HepG2 (cell line): ENCODE results near the gene FARSB. TPM values are rescaled to one million over a fixed set of nuclear protein-coding genes. Genes with fewer than 3 reads are reported as not detected.
A peak's percentile ranks its signal among the peaks of the same experiment; 100 is the strongest.

Source experiments
- ARNT2 ChIP-seq: sonication (generic); formaldehyde crosslinking; IDR thresholded peaks from 2 replicates; pipeline ENCODE4 v1.8.0; 2022; ENCODE audit warnings: mild to moderate bottlenecking, low read depth, missing genetic modification reagents, moderate library complexity
- ATF4 ChIP-seq, 2 experiments: fragments of 450-650 bp in 1 of 2; sonication (generic) in 1 of 2; formaldehyde crosslinking; IDR thresholded peaks; 2 replicates each; pipeline versions ENCODE4 v1.5.0 to v1.8.0; 2020 to 2022; ENCODE audit warnings: mild to moderate bottlenecking in 1 of 2, missing genetic modification reagents in 1 of 2
- ATF7-NPFF ChIP-seq: sonication (generic); formaldehyde crosslinking; IDR thresholded peaks from 2 replicates; pipeline ENCODE4 v1.8.1; 2023; ENCODE audit warnings: mild to moderate bottlenecking, low read depth, missing genetic modification reagents, moderate library complexity
- CBX1 ChIP-seq: IDR thresholded peaks from one replicate; pipeline ENCODE4 v1.6.1; 2016; ENCODE audit warnings: antibody characterized with exemption, low read depth
- ELF3 ChIP-seq: IDR thresholded peaks from 2 replicates; pipeline ENCODE4 v1.6.1; 2016; ENCODE audit warnings: missing genetic modification reagents, missing compliant biosample characterization
- GFI1 ChIP-seq: sonication (generic); formaldehyde crosslinking; IDR thresholded peaks from 2 replicates; pipeline ENCODE4 v1.5.0; 2020; ENCODE audit warnings: missing genetic modification reagents, mild to moderate bottlenecking, borderline replicate concordance
- HCFC1 ChIP-seq: fragments of 150-350 bp; IDR thresholded peaks from 2 replicates; pipeline ENCODE4 v1.6.1; 2014; ENCODE audit warnings: low read depth, low read length
- HMGXB4 ChIP-seq, 2 experiments: sonication (generic) in 1 of 2; formaldehyde crosslinking in 1 of 2; IDR thresholded peaks; 2 replicates each; pipeline versions ENCODE4 v1.4.0 to v1.6.1; 2018 to 2020; ENCODE audit warnings: missing genetic modification reagents in 2 of 2, borderline replicate concordance in 1 of 2, low read depth in 1 of 2, mild to moderate bottlenecking in 1 of 2, missing biosample characterization in 1 of 2
- HOXA5 ChIP-seq: sonication (generic); formaldehyde crosslinking; IDR thresholded peaks from 2 replicates; pipeline ENCODE4 v1.4.0; 2020; ENCODE audit warnings: missing genetic modification reagents
- KMT2A ChIP-seq: sonication (generic); formaldehyde crosslinking; IDR thresholded peaks from 2 replicates; pipeline ENCODE4 v1.4.0; 2020; ENCODE audit warnings: missing genetic modification reagents
- LCORL ChIP-seq, 2 experiments: fragments of 450-650 bp in 1 of 2; sonication (generic) in 1 of 2; formaldehyde crosslinking in 1 of 2; IDR thresholded peaks; 2 replicates each; pipeline versions ENCODE4 v1.5.0 to v1.6.1; 2017 to 2020; ENCODE audit warnings: antibody characterized with exemption in 1 of 2, missing genetic modification reagents in 1 of 2
- MAZ ChIP-seq, 2 experiments: sonication (generic) in 1 of 2; formaldehyde crosslinking in 1 of 2; IDR thresholded peaks; 2 replicates each; pipeline versions ENCODE4 v1.5.0 to v1.6.1; 2012 to 2020; ENCODE audit warnings: low read depth in 2 of 2, mild to moderate bottlenecking in 2 of 2, borderline replicate concordance in 1 of 2, improper control_type of control experiment in 1 of 2, low read length in 1 of 2, missing genetic modification reagents in 1 of 2, moderate library complexity in 1 of 2
- MIXL1 ChIP-seq: IDR thresholded peaks from 2 replicates; pipeline ENCODE4 v1.6.1; 2016
- NCOR1 ChIP-seq: fragments of 200-600 bp; sonication (generic); IDR thresholded peaks from 2 replicates; pipeline ENCODE4 v1.7.0; 2017; ENCODE audit warnings: antibody characterized with exemption, low read length, borderline replicate concordance
- PBX3 ChIP-seq: sonication (generic); formaldehyde crosslinking; IDR thresholded peaks from 2 replicates; pipeline ENCODE4 v1.8.1; 2023; ENCODE audit warnings: missing genetic modification reagents, inconsistent platforms, borderline replicate concordance
- PITX1 ChIP-seq: sonication (generic); formaldehyde crosslinking; IDR thresholded peaks from 2 replicates; pipeline ENCODE4 v1.5.1; 2020; ENCODE audit warnings: mild to moderate bottlenecking, missing genetic modification reagents
- TBX3 ChIP-seq: fragments of 450-650 bp; IDR thresholded peaks from 2 replicates; pipeline ENCODE4 v1.6.1; 2017; ENCODE audit warnings: antibody characterized with exemption, mild to moderate bottlenecking, inconsistent platforms, borderline replicate concordance
- ZBTB25 ChIP-seq: IDR thresholded peaks from 2 replicates; pipeline ENCODE4 v1.6.1; 2018; ENCODE audit warnings: missing genetic modification reagents
- ZKSCAN8 ChIP-seq: IDR thresholded peaks from 2 replicates; pipeline ENCODE4 v1.6.1; 2016; ENCODE audit warnings: borderline replicate concordance, missing genetic modification reagents, missing compliant biosample characterization
- ZMYM3 ChIP-seq: sonication (generic); formaldehyde crosslinking; IDR thresholded peaks from 2 replicates; pipeline ENCODE4 v1.5.1; 2020; ENCODE audit warnings: mild to moderate bottlenecking, missing genetic modification reagents
- ZNF30 ChIP-seq: sonication (generic); formaldehyde crosslinking; IDR thresholded peaks from 2 replicates; pipeline ENCODE4 v1.5.0; 2020; ENCODE audit warnings: mild to moderate bottlenecking, missing genetic modification reagents
- ZNF354B ChIP-seq: sonication (generic); formaldehyde crosslinking; IDR thresholded peaks from 2 replicates; pipeline ENCODE4 v1.8.0; 2022; ENCODE audit warnings: mild to moderate bottlenecking, missing genetic modification reagents
- ZNF792 ChIP-seq: IDR thresholded peaks from 2 replicates; pipeline ENCODE4 v1.6.1; 2016
- polyA plus RNA-seq, 8 experiments: library from polyadenylated mRNA; depleted of rRNA in 3 of 8; stranded (reverse) in 7 of 8; unstranded in 1 of 8; fragments of >200 nt; fragmentation: Illumina TruSeq in 4 of 8; extraction: Trizol in 4 of 8; gene quantifications; 2 replicates each; pipeline versions ENCODE4 v1.2.1 to v1.2.3, GENCODE V29; 2011 to 2016; ENCODE audit warnings: low read depth in 4 of 8, missing spikeins in 1 of 8, mixed read lengths in 1 of 8; ENCODE audit not compliant: insufficient read depth in 1 of 8
- total RNA-seq, 5 experiments: library from RNA; depleted of rRNA; stranded (reverse); fragments of >200 nt; fragmentation: Illumina TruSeq; extraction: Trizol; gene quantifications; 2 replicates each; pipeline ENCODE4 v1.2.3, GENCODE V29; 2016; ENCODE audit warnings: low read depth in 1 of 5

Gene FARSB
- total and polyA plus RNA-seq, 2 of the 13 experiments (the other 11 are each of a cell fraction or from before 2014, with no cell fraction given) = 23.3 to 45.9 TPM

- TF ChIP-seq ZBTB25 (0 out of 2 replicates have a peak, but pooled peaks have one; percentile 72), ZNF354B (CRISPR knock-in tag) (0 out of 2 replicates have a peak, but pooled peaks have one; percentile 39), ZMYM3 (no peak), ATF4 (CRISPR knock-in tag; IDR thresholded peaks at IDR 0.05) (no peak), ELF3 (CRISPR knock-in tag) (peak; percentile 90), PITX1 (CRISPR knock-in tag) (peak; percentile 49; the same call in 1 of the 2 replicates), MIXL1 (CRISPR knock-in tag) (peak; percentile 57; the same call in 1 of the 2 replicates), GFI1 (no peak), HCFC1 (no peak), ARNT2 (CRISPR knock-in tag) (no peak), NCOR1 (no peak), HMGXB4 (CRISPR knock-in tag; IDR thresholded peaks at IDR 0.05; ENCODE audit: borderline replicate concordance in 1 of 2, low read depth in 1 of 2) (peak; percentile 93 to 98), CBX1 (peak; percentile 39), TBX3 (no peak), ZNF792 (peak; percentile 50; the same call in 1 of the 2 replicates), LCORL (IDR thresholded peaks at IDR 0.05) (no peak), LCORL (CRISPR knock-in tag; IDR thresholded peaks at IDR 0.05) (0 out of 2 replicates have a peak, but pooled peaks have one; percentile 35), MAZ (IDR thresholded peaks at IDR 0.05; ENCODE audit: borderline replicate concordance, low read depth, low read length) (peak; percentile 40; the same call in 1 of the 2 replicates), MAZ (CRISPR knock-in tag; IDR thresholded peaks at IDR 0.05; ENCODE audit: low read depth) (no peak), PBX3 (CRISPR knock-in tag) (no peak), ZKSCAN8 (CRISPR knock-in tag) (peak; percentile 51; the same call in 1 of the 2 replicates), ZNF30 (no peak), ATF7-NPFF (CRISPR knock-in tag) (peak; percentile 54; the same call in 1 of the 2 replicates), KMT2A (CRISPR knock-in tag) (peak; percentile 73; the same call in 1 of the 2 replicates), HOXA5 (CRISPR knock-in tag) (no peak)
Observed at GRCh38 chr2:222690564-222691200, 34.8 kb upstream of the FARSB start (continued).
